H1 (cell line): ENCODE measurements around the gene ARHGAP26. TPM values are rescaled to one million over a fixed set of nuclear protein-coding genes. Genes with fewer than 3 reads are reported as not detected.

Experiments
- CTCF ChIA-PET: fragments of 300-600 bp; sonication (Branson Sonifier 250); formaldehyde crosslinking; loops from one replicate; lab custom pipeline; 2021; ENCODE audit not compliant: partially characterized antibody; lab: Charles Lee
- POLR2A ChIA-PET: fragments of 300-600 bp; sonication (Branson Sonifier 250); formaldehyde crosslinking; loops from one replicate; lab custom pipeline; 2021; ENCODE audit warnings: inconsistent platforms; ENCODE audit not compliant: partially characterized antibody; lab: Charles Lee
- DNase-seq, 2 experiments: peaks; one replicate each; pipeline versions ENCODE4 v3.0.0 to v3.0.0-alpha.2; 2010 to 2022; ENCODE audit warnings: low spot score in 2 of 2, low read depth in 1 of 2, mixed read lengths in 1 of 2
- FAIRE-seq: peaks from 2 replicates; lab custom pipeline; 2011; peaks lifted over from hg19 to GRCh38; lab: Jason Lieb, UNC
- H2AFZ ChIP-seq: 2 replicates; pipeline ENCODE4 v1.8.1; 2012; ENCODE audit warnings: low read length, inconsistent platforms
- H2AK5ac ChIP-seq: 2 replicates; pipeline ENCODE4 v1.6.1; 2013; ENCODE audit warnings: low read depth, low read length
- H2BK120ac ChIP-seq: replicated peaks from 2 replicates; pipeline ENCODE3; 2013; ENCODE audit warnings: low read depth, low read length, inconsistent platforms
- H2BK12ac ChIP-seq: 2 replicates; pipeline ENCODE4 v1.6.1; 2013; ENCODE audit warnings: low read depth, low read length
- H2BK15ac ChIP-seq: 2 replicates; pipeline ENCODE4 v1.6.1; 2013; ENCODE audit warnings: low read length
- H2BK20ac ChIP-seq: 2 replicates; pipeline ENCODE4 v1.6.1; 2013; ENCODE audit warnings: low read length
- H2BK5ac ChIP-seq: 2 replicates; pipeline ENCODE4 v1.6.1; 2013; ENCODE audit warnings: low read depth, low read length
- H3K14ac ChIP-seq: 2 replicates; pipeline ENCODE4 v1.6.1; 2013; ENCODE audit warnings: inconsistent platforms; ENCODE audit not compliant: insufficient read length
- H3K18ac ChIP-seq: 2 replicates; pipeline ENCODE4 v1.6.1; 2013; ENCODE audit warnings: low read length; ENCODE audit errors: extremely low read depth
- H3K23ac ChIP-seq: 2 replicates; pipeline ENCODE4 v1.6.1; 2013; ENCODE audit warnings: inconsistent platforms; ENCODE audit not compliant: insufficient read length
- H3K23me2 ChIP-seq: 2 replicates; pipeline ENCODE4 v1.6.1; 2013; ENCODE audit warnings: low read depth, low read length
- H3K27ac ChIP-seq: 2 replicates; pipeline ENCODE4 v1.6.1; 2011; ENCODE audit warnings: low read depth, low read length, inconsistent platforms
- H3K27me3 ChIP-seq, 4 experiments: replicated peaks in 1 of 4; 1 replicate in 1 of 4; 2 replicates in 3 of 4; pipeline versions ENCODE4 v1.6.1 to v1.8.1; 2011 to 2013; ENCODE audit warnings: low read length in 3 of 4, mild to moderate bottlenecking in 3 of 4, inconsistent platforms in 2 of 4, mixed read lengths in 2 of 4, moderate library complexity in 1 of 4; ENCODE audit not compliant: control insufficient read depth in 3 of 4, insufficient read depth in 3 of 4; ENCODE audit errors: extremely low read depth in 1 of 4
- H3K36me3 ChIP-seq, 4 experiments: 2 replicates each; pipeline versions ENCODE4 v1.6.1 to v1.8.1; 2011 to 2013; ENCODE audit warnings: mild to moderate bottlenecking in 4 of 4, low read length in 3 of 4, moderate library complexity in 2 of 4, control low read depth in 1 of 4, inconsistent platforms in 1 of 4; ENCODE audit not compliant: insufficient read depth in 4 of 4, control insufficient read depth in 2 of 4
- H3K4ac ChIP-seq: replicated peaks from 2 replicates; pipeline ENCODE3; 2013; ENCODE audit warnings: low read length, low read depth, mixed read lengths, inconsistent platforms; ENCODE audit not compliant: insufficient read length
- H3K4me1 ChIP-seq, 4 experiments: replicated peaks in 1 of 4; 1 replicate in 1 of 4; 2 replicates in 3 of 4; pipeline versions ENCODE4 v1.6.1 to v1.8.1; 2011 to 2013; ENCODE audit warnings: low read length in 3 of 4, inconsistent platforms in 2 of 4, mixed read lengths in 1 of 4; ENCODE audit not compliant: insufficient read depth in 4 of 4, control insufficient read depth in 3 of 4
- H3K4me2 ChIP-seq, 2 experiments: 2 replicates each; pipeline versions ENCODE4 v1.6.1 to v1.8.1; 2011 to 2013; ENCODE audit warnings: low read depth in 2 of 2, low read length in 2 of 2, control low read depth in 1 of 2, inconsistent platforms in 1 of 2, mild to moderate bottlenecking in 1 of 2; ENCODE audit not compliant: insufficient read depth in 1 of 2
- H3K4me3 ChIP-seq, 4 experiments: fragments of 200-600, 300-600 bp in 1 of 4; sonication (generic), shearing (Covaris generic), sonication (Bioruptor Twin) in 1 of 4; 2 replicates each; pipeline versions ENCODE4 v1.5.1 to v1.8.1; 2011 to 2016; ENCODE audit warnings: low read length in 4 of 4, low read depth in 3 of 4, control low read depth in 2 of 4, inconsistent platforms in 2 of 4, mild to moderate bottlenecking in 2 of 4, mixed read lengths in 1 of 4, moderate library complexity in 1 of 4; ENCODE audit not compliant: insufficient read depth in 2 of 4; ENCODE audit errors: extremely low read depth in 1 of 4
- H3K56ac ChIP-seq: replicated peaks from 2 replicates; pipeline ENCODE3; 2013; ENCODE audit warnings: low read depth, mild to moderate bottlenecking, mixed read lengths, low read length, inconsistent platforms; ENCODE audit not compliant: insufficient read length
- H3K79me1 ChIP-seq: 2 replicates; pipeline ENCODE4 v1.6.1; 2013; ENCODE audit warnings: low read depth, low read length, control low read depth
- H3K79me2 ChIP-seq, 2 experiments: 2 replicates each; pipeline versions ENCODE4 v1.6.1 to v1.8.1; 2012 to 2013; ENCODE audit warnings: low read length in 2 of 2, mild to moderate bottlenecking in 2 of 2, inconsistent platforms in 1 of 2; ENCODE audit not compliant: insufficient read depth in 2 of 2, control insufficient read depth in 1 of 2
- H3K9ac ChIP-seq, 4 experiments: replicated peaks in 1 of 4; 1 replicate in 1 of 4; 2 replicates in 3 of 4; pipeline versions ENCODE4 v1.6.1 to v1.8.1; 2011 to 2013; ENCODE audit warnings: low read depth in 3 of 4, low read length in 3 of 4, control low read depth in 2 of 4, mild to moderate bottlenecking in 2 of 4, moderate library complexity in 2 of 4, inconsistent platforms in 1 of 4; ENCODE audit errors: extremely low read depth in 1 of 4
- H3K9me3 ChIP-seq, 2 experiments: 2 replicates each; pipeline versions ENCODE4 v1.6.1 to v1.8.1; 2012 to 2013; ENCODE audit warnings: mild to moderate bottlenecking in 2 of 2, moderate library complexity in 2 of 2, control low read depth in 1 of 2, inconsistent platforms in 1 of 2, low read depth in 1 of 2, low read length in 1 of 2, mixed read lengths in 1 of 2; ENCODE audit not compliant: insufficient read depth in 2 of 2
- H4K20me1 ChIP-seq, 2 experiments: replicated peaks in 1 of 2; 2 replicates each; pipeline versions ENCODE3 to v1.8.1; 2011 to 2013; ENCODE audit warnings: inconsistent platforms in 2 of 2, low read length in 2 of 2, mild to moderate bottlenecking in 1 of 2; ENCODE audit not compliant: insufficient read depth in 2 of 2, control insufficient read depth in 1 of 2
- H4K5ac ChIP-seq: 2 replicates; pipeline ENCODE4 v1.6.1; 2013; ENCODE audit warnings: low read length, low read depth, mixed read lengths, inconsistent platforms; ENCODE audit not compliant: insufficient read length
- H4K8ac ChIP-seq: 2 replicates; pipeline ENCODE4 v1.8.0; 2013; ENCODE audit warnings: mild to moderate bottlenecking, moderate library complexity, low read length, inconsistent platforms; ENCODE audit not compliant: insufficient read depth; ENCODE audit errors: extremely low read depth
- H4K91ac ChIP-seq: replicated peaks from 2 replicates; pipeline ENCODE3; 2013; ENCODE audit warnings: low read length, mixed read lengths, inconsistent platforms; ENCODE audit not compliant: insufficient read length
- EZH2 ChIP-seq: fragments of 200-600 bp; sonication (generic); IDR thresholded peaks from 2 replicates; pipeline ENCODE4 v1.7.1; 2012; ENCODE audit warnings: low read depth, mild to moderate bottlenecking, moderate library complexity, low read length, inconsistent platforms; ENCODE audit not compliant: severe bottlenecking
- HDAC2 ChIP-seq, 2 experiments: fragments of 300-600 bp in 1 of 2; sonication (generic) in 1 of 2; IDR thresholded peaks; 2 replicates each; pipeline ENCODE4 v1.6.1; 2011 to 2012; ENCODE audit warnings: low read depth in 2 of 2, low read length in 2 of 2, mild to moderate bottlenecking in 2 of 2, moderate library complexity in 2 of 2, borderline replicate concordance in 1 of 2, inconsistent platforms in 1 of 2
- SP1 ChIP-seq: IDR thresholded peaks from 2 replicates; pipeline ENCODE4 v1.6.1; 2011; ENCODE audit warnings: low read depth, low read length
- WGBS, 2 experiments: shearing (Covaris generic) in 1 of 2; methylation state at CpG; one replicate each; pipeline versions ENCODE4 v1.1.6 to v1.1.7; 2013 to 2015; ENCODE audit warnings: low lambda C conversion rate in 2 of 2, mixed read lengths in 2 of 2, inconsistent platforms in 1 of 2, low coverage in 1 of 2, missing lambda C conversion rate in 1 of 2; ENCODE audit not compliant: insufficient replicate concordance in 2 of 2, insufficient coverage in 1 of 2, insufficient read length in 1 of 2; ENCODE audit errors: extremely low coverage in 1 of 2, missing lambda C conversion rate in 1 of 2; 5-methylcytosine and 5-hydroxymethylcytosine counted together
- polyA plus RNA-seq, 7 experiments: library from polyadenylated mRNA; depleted of rRNA in 3 of 7; stranded (reverse) in 5 of 7; unstranded in 2 of 7; fragments of >200 nt in 5 of 7; fragments of 200-250 nt in 2 of 7; gene quantifications; 1 replicate in 5 of 7; 2 replicates in 1 of 7; 4 replicates in 1 of 7; pipeline versions ENCODE4 v1.2.1 to v1.2.3, GENCODE V29; 2011 to 2013; ENCODE audit warnings: missing spikeins in 2 of 7, mixed read lengths in 2 of 7
- total RNA-seq: library from RNA; stranded (reverse); fragmentation: NEBNext Ultra II Directional; extraction: Animal tissue kit (Norgen Biotek cat#: 25700); gene quantifications from 2 replicates; pipeline ENCODE4 v1.2.1, GENCODE V29; 2021

The ARHGAP26 gene
- total and polyA plus RNA-seq, 2 of the 8 experiments (the other 6 are each of a cell fraction or from before 2014, with no cell fraction given), result 7.1 to 24.8 TPM

DNA sequence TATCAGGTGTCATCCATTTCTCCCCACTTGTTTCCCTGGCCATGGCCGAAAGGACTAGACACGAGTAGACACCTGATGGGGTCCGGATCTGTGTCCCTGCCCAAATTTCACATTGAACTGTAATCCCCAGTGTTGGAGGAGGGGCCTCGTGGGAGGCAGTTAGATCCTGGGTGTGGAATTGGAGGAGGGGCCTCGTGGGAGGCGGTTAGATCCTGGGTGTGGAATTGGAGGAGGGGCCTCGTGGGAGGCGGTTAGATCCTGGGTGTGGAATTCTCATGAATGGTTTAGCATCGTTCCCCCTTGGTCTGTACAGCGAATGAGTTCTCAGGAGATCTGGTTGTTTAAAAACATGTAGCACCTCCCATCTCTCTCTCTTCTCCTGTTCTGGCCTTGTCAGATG, 467.5 kb downstream of the ARHGAP26 start:
- H2BK5ac ChIP-seq, result no peak overlapping the region
- ChIA-PET POLR2A (no interaction called here), CTCF (no interaction called here)
- H3K9ac ChIP-seq, result no peak overlapping the region
- H4K91ac ChIP-seq, result no peak overlapping the region
- no peaks in the 10 kb centered on the region for H3K79me1 ChIP-seq
- no peaks in the 10 kb centered on the region for H3K79me2 ChIP-seq
- H2BK12ac ChIP-seq, result no peak overlapping the region
- TF ChIP-seq EZH2, result no peak
- TF ChIP-seq SP1, result no peak
- no peak for TF ChIP-seq HDAC2 (IDR thresholded peaks at IDR 0.05; ENCODE audit: borderline replicate concordance in 1 of 2, low read depth in 2 of 2, low read length in 2 of 2)
- H3K27ac ChIP-seq, result no peak overlapping the region
- H3K4me1 ChIP-seq, result peaks cover 0 to 5% (median 0%) of the 10 kb centered on the region in 4 experiments; a peak in 1 of 7 replicates
- 89% methylated on average over 10 of the region's 10 CpGs; no CpG with 5 or more reads in 1 of the 2 experiments for WGBS, 2 experiments
- H4K5ac ChIP-seq, result no peak overlapping the region
- H3K4me2 ChIP-seq, result no peak overlapping the region
- H3K56ac ChIP-seq, result no peak overlapping the region
- no peak overlapping the region for H3K4ac ChIP-seq
- H2BK20ac ChIP-seq, result no peak overlapping the region
- H3K27me3 ChIP-seq, result no peaks in the 10 kb centered on the region
- no peak for FAIRE-seq
- H3K18ac ChIP-seq, result no peak overlapping the region
- H3K14ac ChIP-seq, result no peak overlapping the region
- H2BK120ac ChIP-seq, result no peak overlapping the region
- no peak overlapping the region for H4K8ac ChIP-seq
- H3K4me3 ChIP-seq, result no peak overlapping the region
- H2AK5ac ChIP-seq, result no peak overlapping the region
- H3K23ac ChIP-seq, result no peak overlapping the region
- H3K23me2 ChIP-seq, result no peaks in the 10 kb centered on the region
- H2BK15ac ChIP-seq, result no peak overlapping the region
- no peaks in the 10 kb centered on the region for H4K20me1 ChIP-seq
- no peaks in the 10 kb centered on the region for H3K36me3 ChIP-seq
- no peak for DNase-seq
- H3K9me3 ChIP-seq, result no peaks in the 10 kb centered on the region
- H2AFZ ChIP-seq, result no peak overlapping the region
